GM18520 (cell line): ENCODE results near the gene SELENOM.
"Not testable (repeated sequence)": the region's sequence is repeated elsewhere in the genome, so short reads cannot be mapped to it uniquely, and the experiment has no call there.

Experiments
- ATAC-seq: cut with Tn5 transposase; IDR thresholded peaks from one replicate; pipeline ENCODE4 v1.9.1; 2021; ENCODE audit not compliant: unreplicated experiment

Gene SELENOM

DNA sequence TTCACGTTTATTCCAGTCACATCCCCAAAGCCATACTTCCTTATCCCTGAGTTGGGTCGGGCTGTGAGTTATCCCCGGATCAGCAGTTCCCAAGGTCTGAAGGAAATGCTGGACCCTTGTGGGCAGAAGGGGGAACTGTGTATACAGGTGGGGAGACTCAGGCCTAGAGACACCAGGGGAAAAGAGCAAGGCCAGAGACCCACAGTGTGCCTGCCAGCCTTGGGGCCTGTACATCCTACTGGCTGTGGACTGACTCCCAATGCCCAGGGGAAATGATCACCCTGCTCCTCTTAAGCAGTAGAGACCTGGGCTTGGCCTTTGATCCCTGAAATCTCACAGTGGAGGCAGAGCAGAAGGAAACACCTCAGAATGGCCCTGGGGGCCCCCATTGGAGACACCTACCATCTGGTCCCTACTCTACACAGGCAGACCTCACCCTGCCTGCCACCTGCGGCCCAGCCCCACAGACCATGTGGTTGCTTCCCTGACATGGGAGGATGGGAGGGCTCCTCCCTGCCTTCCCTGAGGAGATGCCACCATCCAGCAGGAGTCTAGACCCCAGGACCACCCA is 1.3 kb downstream of the SELENOM start:
- ATAC-seq: no peak

DNA sequence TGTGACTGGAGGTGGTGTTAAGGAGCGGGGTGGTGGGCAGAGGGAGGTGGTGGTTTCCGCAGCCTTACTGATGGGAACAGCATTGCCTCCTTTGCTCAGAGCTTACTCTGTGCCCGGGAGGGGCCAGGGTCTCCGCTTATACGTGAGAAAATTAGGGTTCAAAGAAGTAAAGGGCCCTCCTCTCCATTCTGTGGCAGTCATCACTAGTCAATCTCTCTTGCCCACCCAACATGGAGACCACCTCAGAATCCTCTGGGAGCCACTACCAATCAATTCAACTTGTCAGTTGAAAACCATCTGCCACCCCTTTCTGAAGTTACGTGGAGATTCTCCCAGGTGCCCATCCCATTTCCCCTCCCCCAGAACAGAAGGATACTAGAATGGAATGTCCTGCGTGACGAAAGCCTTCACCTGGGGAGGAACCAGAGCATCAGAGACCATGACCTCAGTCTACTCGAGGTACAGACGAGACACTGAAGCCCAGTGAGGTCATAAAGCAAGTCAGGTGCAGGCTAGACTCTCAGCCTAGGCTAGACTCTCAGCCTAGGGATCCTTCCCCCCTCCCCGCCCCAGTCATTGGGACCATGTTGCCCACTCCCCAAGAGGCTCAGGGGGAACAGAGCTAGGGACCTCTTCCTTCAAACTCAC is 2.0 kb downstream of the SELENOM start:
- ATAC-seq: no peak

DNA sequence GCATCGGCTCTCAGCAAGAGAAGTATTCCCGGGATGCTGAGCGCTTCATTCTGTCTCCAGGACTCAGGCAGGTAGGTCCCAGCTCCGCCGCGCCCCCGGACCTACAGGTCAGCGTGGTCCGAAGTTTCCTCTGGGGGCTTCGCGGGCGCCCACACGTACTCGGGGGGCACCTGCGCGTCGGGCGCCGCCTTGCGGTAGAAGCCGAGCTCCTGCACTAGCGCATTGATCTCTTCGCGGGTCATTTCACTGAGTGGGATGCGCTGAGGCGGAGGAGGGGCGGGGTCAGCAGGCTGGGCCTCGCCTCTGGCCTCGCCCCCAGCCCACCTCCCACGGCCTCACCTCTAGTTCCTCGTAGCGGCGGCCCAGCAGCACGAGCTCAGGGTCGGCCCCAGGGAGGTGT is 2.5 kb downstream of the SELENOM start:
- ATAC-seq: no peak

DNA sequence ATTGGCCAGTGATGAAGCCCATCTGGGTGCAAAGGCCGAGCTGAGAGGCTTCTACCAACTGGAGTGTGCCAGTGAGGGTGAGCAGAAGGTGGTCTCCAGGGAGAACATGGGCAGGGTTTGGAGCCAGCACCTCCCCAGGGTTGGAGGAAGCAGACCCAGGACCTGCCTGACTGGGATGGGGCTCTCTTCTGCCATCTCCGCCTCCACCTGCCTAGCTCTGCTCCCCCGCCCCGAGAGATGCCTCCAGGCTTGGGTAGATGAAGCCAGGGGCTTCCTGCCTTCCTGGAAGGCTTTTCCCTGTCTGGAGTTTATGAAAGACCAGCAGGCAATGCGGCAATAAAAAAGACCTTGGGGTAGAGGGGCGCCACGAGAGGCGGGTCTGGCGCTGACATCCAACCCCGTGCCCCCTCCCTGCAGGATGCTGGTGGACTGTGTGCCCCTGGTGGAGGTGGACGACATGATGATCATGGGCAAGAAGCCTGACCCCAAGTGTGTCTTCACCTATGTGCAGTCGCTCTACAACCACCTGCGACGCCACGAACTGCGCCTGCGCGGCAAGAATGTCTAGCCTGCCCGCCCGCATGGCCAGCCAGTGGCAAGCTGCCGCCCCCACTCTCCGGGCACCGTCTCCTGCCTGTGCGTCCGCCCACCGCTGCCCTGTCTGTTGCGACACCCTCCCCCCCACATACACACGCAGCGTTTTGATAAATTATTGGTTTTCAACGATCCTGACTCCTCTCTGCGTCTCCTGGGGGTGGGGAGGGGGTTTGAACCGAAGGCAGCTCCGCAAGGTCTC is 3.3 kb downstream of the SELENOM start:
- no peak for ATAC-seq

DNA sequence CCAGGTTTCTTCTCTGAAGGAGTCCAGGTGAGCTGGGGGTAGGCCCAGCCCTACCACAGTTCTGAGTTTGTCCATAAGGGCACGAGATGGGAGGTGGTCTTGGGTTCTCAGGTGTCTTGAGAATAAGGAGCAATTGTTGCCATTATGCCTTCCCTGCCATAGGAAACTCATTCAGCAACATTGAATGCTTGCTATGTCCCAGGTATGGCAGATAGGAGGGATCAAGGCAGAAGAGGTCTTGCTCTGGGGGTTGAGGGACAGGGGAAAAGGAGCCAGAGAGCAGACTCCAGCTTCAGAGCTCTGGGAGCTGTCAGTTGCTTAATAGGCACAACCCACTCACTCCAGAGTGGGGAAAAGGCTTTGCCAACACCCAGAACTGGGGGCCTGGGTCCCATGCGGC is 4.3 kb downstream of the SELENOM start:
- no peak for ATAC-seq

DNA sequence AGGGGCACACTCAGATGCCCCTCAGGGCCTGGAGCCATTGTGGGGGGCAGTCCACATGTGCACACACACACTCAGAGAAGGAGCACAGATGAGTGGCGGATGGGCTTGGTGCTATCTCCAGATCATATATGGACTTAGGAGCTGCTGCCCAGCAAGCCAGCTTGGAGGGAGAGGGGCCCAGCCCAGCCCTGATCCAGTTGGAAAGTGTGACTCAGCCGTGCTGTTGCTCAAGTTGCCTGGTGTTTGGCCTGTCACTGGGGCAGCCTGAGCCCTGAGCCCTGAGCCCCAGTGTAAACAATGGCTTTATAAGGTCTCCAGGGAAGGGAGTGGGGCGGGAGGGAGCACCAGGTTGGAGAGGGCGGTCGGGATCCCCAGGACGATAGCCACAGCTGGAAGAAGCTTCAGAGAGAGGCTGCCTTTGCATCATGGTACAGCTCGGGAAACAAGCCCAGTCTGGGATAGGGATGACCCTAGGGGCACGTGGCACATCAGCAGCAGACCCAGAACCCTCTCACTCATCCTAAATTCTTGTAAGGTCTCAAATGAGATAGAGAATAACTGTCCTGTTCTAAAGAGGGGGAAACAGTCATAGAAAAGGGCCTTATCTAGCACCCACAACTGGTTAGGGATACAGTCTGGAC is 4.8 kb downstream of the SELENOM start:
- no peak for ATAC-seq

DNA sequence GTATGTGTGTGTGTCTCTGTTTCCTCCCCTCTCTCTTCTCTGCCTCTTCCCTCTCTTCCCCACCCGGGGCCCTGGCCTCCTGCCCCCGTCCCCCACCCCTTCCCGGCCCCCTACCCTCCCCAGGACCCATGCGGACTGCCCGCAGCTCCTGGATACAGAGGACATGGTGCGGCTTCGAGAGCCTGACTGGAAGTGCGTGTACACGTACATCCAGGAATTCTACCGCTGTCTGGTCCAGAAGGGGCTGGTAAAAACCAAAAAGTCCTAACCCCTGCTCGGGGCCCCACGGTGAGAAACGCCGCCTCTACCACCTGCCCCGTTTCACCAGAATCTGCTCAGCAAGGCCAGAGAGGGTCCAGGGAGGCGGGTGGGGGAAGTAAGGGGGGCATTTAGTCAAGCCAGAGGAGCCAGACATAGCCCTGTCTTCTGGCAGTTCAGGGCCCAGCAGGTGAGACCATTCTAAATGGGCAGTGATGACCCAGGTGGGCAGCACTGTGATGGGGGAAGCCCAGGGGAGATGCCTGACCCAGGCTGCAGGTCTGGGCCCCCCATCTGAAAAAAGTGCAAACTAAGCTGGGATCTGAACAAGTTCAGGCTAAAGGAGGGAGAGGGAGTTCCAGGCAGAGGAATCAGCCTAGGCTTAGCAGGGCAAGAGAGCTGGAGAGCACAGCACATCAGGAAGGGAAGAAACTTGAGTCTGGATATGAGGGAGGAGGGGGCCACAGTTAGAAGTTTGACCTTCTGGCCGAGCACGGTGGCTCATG is 6.4 kb downstream of the SELENOM start:
- no peak for ATAC-seq

DNA sequence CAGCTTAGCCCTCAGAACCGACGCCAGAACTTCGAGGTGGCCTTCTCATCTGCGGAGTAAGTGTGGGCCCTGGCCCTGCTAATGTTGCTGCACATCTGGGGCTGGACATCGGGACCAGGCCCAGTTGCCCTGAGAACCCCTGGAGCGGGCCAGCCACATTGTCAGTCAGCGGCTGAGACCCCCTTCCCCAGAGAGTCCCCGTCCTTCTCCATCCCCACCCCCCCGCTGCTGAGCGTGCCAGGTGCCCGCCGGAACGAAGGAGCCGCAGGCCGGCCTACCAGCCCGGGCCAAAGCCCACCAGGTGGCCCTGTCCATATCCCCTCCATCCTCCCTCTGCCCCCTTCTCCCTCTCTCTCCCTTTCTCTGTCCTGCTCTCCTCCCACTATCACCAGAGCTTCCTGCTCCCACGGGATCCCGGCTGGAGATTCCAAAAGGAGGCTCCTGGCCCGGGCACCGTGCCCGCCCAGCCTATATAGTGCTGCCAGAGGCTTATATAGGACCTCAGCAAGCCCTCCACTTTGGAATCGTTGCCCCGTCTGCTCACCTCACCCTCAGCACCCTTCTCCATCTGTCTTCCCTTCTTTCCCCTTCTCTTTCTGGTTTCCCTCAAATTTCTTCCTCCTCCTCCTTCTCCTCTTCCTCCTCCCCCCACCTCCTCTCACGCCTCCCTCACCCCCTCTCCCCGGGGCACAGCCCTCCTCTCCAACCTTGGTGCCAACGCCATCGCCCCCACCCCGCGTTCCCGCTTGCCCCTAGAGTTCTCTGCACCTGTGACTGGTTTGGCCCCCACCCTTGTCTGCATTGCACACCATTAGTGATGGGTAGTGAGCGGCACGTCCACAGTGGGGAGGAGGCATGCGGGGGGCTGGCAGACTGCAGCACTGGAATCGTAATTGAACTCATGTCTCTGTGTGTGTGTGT is 7.3 kb downstream of the SELENOM start:
- ATAC-seq: no peak

DNA sequence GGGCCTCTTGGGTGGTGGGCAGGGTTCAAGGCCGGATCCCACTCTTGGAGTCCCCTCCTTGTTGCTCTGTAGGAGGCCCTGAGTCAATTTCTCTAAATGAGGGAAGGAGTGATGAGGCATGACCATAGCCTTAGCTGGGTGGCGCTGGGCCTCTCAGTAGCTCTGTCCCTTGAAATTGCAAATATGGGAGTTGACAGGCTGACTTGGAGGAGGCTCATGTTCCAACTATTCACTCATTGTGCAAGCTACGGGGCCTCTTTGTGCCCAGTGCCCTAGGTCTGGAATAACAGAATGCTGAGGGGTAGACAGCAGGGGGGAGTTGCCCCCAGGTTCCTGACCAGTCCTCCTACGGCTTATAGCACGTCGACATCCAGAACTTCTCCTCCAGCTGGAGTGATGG is 8.0 kb downstream of the SELENOM start:
- ATAC-seq: no peak

DNA sequence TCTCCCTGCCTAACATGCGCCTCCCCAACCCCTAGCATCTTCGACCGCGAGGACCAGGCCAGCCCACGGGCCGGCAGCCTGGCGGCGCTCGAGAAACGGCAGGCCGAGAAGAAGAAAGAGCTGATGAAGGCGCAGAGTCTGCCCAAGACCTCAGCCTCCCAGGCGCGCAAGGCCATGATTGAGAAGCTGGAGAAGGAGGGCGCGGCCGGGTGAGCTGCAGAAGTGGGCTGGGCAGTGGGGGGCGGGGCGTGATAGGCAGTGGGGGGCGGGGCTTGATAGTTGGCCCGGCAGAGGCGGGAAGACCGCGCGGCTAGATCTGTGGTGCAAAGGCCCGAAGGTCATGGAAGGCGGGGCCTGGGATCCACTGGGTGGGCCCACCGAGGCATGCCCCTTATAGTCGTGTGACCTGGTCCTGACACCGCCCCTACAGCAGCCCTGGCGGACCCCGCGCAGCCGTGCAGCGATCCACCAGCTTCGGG is 8.7 kb downstream of the SELENOM start:
- ATAC-seq: no peak

DNA sequence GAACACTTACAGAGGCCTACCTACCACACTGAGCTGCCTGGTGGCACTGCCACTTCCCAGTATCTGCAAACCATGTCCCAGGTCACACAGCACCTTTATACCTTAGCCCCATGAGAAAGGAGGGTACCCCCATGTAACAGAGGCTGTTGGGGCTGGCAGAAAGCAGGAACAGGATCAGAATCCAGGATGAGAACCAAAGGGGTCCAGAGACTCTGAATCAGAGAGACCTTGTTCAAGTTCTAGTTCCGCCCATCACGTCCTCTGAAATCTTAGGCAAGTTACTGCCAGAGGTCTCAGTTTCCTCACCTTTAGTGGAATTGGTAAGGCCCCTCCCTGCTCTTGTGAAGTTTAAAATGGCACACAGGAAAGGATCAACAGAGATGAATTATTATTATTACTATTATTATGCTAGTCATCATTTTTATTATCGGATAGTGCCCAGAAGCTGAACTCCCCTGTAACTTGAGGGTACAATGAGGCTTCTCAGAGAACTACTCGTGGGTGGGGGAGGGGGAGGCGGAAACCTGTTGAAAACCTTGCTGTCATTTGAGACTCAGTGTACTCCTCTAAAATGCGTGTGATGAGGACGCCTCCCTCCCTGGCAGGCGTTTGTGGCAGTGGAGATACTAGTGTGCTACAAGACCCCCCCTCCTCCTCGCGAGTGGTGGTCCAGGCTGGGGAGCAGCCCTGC is 9.3 kb downstream of the SELENOM start:
- ATAC-seq: no peak

DNA sequence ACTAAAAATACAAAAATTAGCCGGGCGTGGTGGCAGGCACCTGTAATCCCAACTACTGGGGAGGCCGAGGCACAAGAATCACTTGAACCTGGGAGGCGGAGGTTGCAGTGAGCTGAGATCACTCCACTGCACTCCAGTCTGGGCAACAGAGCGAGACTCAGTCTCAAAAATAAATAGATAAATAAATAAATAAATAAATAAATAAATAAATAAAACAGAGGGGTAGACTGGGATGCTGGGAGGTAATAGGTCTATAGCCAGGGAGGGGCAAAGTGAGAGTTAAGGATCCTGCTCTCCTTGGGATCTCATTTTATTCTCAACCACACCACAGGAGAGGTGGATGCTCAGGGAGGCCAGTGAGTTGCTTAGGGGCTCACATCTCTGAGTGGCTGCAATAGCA is 9.8 kb downstream of the SELENOM start:
- not testable (repeated sequence) for ATAC-seq

DNA sequence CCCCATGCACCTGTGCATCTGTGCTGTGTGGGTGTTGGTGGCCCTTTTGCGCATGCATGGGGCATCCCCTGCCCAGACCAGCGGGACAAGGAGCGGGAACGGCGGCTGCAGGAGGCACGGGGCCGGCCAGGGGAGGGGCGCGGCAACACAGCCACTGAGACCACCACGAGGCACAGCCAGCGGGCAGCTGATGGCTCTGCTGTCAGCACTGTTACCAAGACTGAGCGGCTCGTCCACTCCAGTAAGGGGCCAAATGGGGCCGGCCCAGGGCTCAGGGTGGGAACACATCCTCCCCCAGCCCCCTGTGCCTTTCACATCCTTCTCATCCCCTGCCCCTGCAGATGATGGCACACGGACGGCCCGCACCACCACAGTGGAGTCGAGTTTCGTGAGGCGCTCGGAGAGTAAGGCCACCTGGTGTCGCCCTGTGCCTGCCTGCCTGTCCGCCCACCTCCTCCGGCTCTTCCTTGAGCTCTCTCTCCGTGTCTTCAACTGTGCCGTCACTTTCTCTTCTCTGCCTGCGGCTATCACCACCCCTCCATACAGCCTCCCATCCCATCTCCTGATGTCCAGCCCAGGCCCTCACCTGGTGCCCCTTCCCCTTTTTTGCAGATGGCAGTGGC is 10.6 kb downstream of the SELENOM start:
- no peak for ATAC-seq

DNA sequence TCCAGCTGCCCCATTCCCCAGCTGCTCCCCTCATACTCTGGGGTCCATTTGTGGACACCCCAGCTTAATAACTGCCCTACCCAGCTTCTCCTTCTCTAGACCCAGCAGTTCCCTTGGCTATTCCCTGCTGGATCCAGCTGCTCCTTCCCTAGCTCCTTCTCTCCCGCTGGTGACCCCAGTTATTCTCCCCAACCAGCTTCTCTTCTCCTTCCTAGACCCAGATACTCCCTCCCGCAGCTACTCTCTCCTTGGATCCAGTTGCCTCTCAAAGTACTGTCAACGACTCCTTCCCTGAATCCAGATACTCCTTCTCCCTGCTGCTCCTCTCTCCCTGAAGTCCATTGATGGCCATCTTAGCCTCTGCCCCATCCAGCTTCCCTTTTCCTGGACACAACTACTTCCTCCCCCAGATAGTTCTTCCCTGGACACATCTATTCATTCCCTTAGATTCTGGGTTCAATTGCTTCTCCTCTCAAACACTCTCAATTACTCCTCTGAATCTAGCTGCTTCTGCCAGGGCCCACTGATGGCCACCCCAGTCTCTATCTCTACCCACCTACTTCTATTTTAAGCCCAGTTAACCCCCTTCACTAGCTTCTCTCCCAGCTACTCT is 11.6 kb downstream of the SELENOM start:
- no peak for ATAC-seq

DNA sequence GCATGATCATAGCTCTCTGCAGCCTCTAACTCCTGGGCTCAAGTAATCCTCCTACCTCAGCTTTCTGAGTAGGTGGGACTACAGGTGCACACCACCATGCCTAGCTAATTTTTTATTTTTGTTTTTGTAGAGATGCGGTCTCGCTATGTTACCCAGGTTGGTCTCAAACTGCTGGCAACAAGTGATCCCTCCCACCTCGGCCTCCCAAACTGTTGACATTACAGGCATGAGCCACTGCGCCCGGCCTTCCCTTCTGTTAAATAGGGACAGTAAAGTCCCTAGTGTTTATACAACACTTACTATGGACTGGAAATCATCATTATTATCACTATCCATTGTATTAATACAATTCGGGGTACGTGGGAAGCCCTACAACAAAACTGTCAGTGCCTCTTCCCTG is 12.6 kb downstream of the SELENOM start:
- ATAC-seq: no peak

DNA sequence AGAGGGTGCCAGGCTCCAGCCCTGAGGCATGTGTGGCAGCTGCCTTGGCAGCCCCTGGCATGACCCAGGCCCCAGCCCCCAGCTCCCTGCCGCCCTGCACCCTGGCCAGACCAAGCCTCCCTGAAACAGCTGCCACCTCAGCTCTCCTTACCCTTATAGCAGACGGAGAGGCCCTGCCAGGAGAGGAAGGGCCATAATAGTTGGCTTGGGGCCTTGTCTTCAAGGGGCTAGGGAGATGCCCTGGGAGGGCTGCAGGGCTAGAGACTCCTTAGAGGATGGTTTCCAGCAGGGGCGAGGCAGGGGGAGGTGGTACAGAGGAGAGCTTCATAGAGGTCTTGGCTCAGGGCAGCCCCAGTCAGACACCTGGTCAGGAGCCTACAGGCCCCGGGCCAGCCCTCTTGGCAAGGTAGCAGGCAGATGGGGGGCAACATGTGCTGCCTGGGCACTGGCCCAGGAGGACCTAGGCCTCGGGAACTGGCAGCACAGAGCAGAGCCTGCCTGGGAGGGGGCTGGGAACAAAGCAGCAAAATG is 13.3 kb downstream of the SELENOM start:
- ATAC-seq: no peak

DNA sequence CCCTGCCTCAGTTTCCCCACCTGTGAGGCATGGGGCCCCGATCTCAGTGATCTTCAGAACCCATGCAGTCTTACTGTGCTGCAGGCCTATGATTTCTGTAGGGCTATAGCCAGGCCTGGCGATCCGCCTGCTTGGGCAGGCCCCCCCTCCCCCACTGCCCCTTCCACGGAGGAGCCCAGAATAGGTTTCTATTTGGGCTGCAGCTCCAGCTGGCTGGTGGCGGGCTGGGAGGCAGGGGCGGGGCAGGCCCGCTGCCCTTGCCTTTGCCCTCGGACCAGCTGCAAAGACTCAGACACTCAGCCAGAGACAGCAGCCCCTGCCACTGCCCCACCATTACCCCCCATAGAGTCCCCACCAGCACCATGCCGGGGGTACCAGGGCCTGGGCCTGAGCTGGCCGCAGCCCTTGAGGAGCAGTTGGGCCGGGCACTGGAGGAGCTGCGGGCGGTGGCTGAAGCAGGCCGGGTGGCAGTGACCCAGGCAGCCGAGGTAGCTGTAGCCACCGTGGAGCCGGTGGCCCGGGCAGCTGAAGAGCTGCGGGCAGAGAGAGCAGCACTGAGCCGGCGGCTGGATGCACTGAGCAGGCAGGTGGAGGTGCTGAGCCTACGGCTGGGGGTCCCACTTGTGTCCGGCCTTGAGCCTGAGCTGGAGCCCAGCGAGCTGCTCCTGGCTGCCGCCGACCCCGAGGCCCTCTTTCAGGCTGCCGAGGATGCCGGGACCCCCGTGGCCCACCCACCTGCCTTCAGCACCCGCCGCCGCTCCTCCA is 14.1 kb downstream of the SELENOM start:
- ATAC-seq: no peak

DNA sequence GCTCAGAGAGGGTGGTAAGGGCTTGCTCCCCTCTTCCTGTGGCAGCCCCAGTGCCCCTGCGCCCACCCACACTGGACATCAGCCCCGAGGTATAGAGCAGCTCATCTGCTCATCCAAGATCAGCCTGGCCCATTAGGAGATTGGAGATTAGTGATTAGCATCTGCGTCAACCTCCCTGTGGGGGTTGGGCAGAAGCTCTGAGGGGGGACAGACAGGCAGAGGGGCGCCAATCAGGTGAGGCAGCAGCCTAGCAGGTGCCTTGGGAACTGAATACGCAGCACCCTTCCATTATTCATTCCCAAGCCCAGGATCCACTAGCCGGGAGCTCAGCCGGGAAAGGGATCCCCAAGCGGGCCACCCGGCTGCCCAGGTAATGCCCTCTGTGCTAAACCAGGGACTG is 15.2 kb downstream of the SELENOM start:
- ATAC-seq: no peak
